K562 (cell line): ENCODE data around the gene RBMX. TPM values are rescaled to one million over a fixed set of nuclear protein-coding genes. Genes with fewer than 3 reads are reported as not detected.

ENCODE experiments used
- ARID2 ChIP-seq: fragments of 450-650 bp; IDR thresholded peaks from 2 replicates; pipeline ENCODE4 v1.6.1; 2017; ENCODE audit warnings: antibody characterized with exemption, mild to moderate bottlenecking
- CBX2 ChIP-seq: fragments of 200-600 bp; sonication (generic); IDR thresholded peaks from one replicate; pipeline ENCODE4 v1.6.1; 2012; ENCODE audit warnings: mild to moderate bottlenecking, low read length, inconsistent platforms; ENCODE audit not compliant: insufficient read depth, poor library complexity, severe bottlenecking
- FIP1L1 ChIP-seq: fragments of 200-400 bp; formaldehyde crosslinking; IDR thresholded peaks from 2 replicates; pipeline ENCODE4 v1.6.1; 2018; ENCODE audit warnings: mild to moderate bottlenecking, low read depth, low read length; ENCODE audit not compliant: poor library complexity, severe bottlenecking
- GATA2 ChIP-seq: sonication (generic); formaldehyde crosslinking; IDR thresholded peaks from 2 replicates; pipeline ENCODE4 v1.4.0; 2020; ENCODE audit warnings: mild to moderate bottlenecking, missing genetic modification reagents
- HDAC3 ChIP-seq: fragments of 450-650 bp; IDR thresholded peaks from 2 replicates; pipeline ENCODE4 v1.6.1; 2018; ENCODE audit warnings: borderline replicate concordance, mild to moderate bottlenecking, moderate library complexity; ENCODE audit not compliant: partially characterized antibody
- LARP7 ChIP-seq: fragments of 450-650 bp; IDR thresholded peaks from 2 replicates; pipeline ENCODE4 v1.6.1; 2016
- MIER1 ChIP-seq: fragments of 450-650 bp; IDR thresholded peaks from 2 replicates; pipeline ENCODE4 v1.6.1; 2016; ENCODE audit warnings: antibody characterized with exemption, mild to moderate bottlenecking, low read depth
- MTA3 ChIP-seq: fragments of 450-650 bp; formaldehyde crosslinking; IDR thresholded peaks from 2 replicates; pipeline ENCODE4 v1.6.1; 2017; ENCODE audit warnings: mild to moderate bottlenecking, borderline replicate concordance
- MYNN ChIP-seq, 2 experiments: sonication (generic); formaldehyde crosslinking in 1 of 2; IDR thresholded peaks; 2 replicates each; pipeline versions ENCODE4 v1.5.0 to v1.6.1; 2016 to 2020; ENCODE audit warnings: antibody characterized with exemption in 1 of 2, missing genetic modification reagents in 1 of 2
- NFE2 ChIP-seq: IDR thresholded peaks from 2 replicates; pipeline ENCODE4 v1.6.1; 2014; ENCODE audit warnings: antibody characterized with exemption, low read depth
- PCBP2 ChIP-seq: fragments of 200-400 bp; formaldehyde crosslinking; IDR thresholded peaks from 2 replicates; pipeline ENCODE4 v1.6.1; 2018; ENCODE audit warnings: low read length, low read depth, mild to moderate bottlenecking, moderate library complexity; ENCODE audit not compliant: poor library complexity, severe bottlenecking
- POLR3G ChIP-seq: IDR thresholded peaks from 2 replicates; pipeline ENCODE4 v1.6.1; 2011; ENCODE audit not compliant: insufficient read length, insufficient replicate concordance; ENCODE audit errors: extremely low read depth
- RAD21 ChIP-seq, 2 experiments: fragments of 250-450 bp in 1 of 2; fragments of 450-650 bp in 1 of 2; sonication (Bioruptor Pico) in 1 of 2; formaldehyde crosslinking in 1 of 2; IDR thresholded peaks in 1 of 2; conservative IDR thresholded peaks in 1 of 2; 2 replicates each; pipeline versions ENCODE4 v1.4.0 to v1.8.0; 2020 to 2022; ENCODE audit warnings: mild to moderate bottlenecking in 2 of 2, moderate library complexity in 1 of 2
- RFX1 ChIP-seq: fragments of 450-650 bp; IDR thresholded peaks from 2 replicates; pipeline ENCODE4 v1.6.1; 2016; ENCODE audit warnings: mild to moderate bottlenecking, moderate library complexity
- STAG1 ChIP-seq: sonication (generic); formaldehyde crosslinking; IDR thresholded peaks from 2 replicates; pipeline ENCODE4 v1.5.0; 2020; ENCODE audit warnings: missing genetic modification reagents, borderline replicate concordance
- TAF9B ChIP-seq: fragments of 450-650 bp; IDR thresholded peaks from 2 replicates; pipeline ENCODE4 v1.6.1; 2018; ENCODE audit warnings: mild to moderate bottlenecking; ENCODE audit not compliant: partially characterized antibody
- TRIM24 ChIP-seq, 2 experiments: fragments of 450-650 bp; IDR thresholded peaks; 2 replicates each; pipeline ENCODE4 v1.6.1; 2016
- U2AF2 ChIP-seq: fragments of 200-400 bp; formaldehyde crosslinking; optimal IDR thresholded peaks from 2 replicates; pipeline ENCODE3; 2017; ENCODE audit warnings: low read depth, mild to moderate bottlenecking, low read length
- WHSC1 ChIP-seq: IDR thresholded peaks from one replicate; pipeline ENCODE4 v1.6.1; 2012; ENCODE audit warnings: low read length, control low read depth, inconsistent platforms
- ZNF77 ChIP-seq: fragments of 250-450 bp; sonication (Bioruptor Pico); IDR thresholded peaks from 2 replicates; pipeline ENCODE4 v1.5.0; 2020
- ZNF830 ChIP-seq: fragments of 250-450 bp; sonication (Bioruptor Pico); IDR thresholded peaks from 2 replicates; pipeline ENCODE4 v1.5.0; 2021; ENCODE audit warnings: mild to moderate bottlenecking
- polyA plus RNA-seq, 8 experiments: library from polyadenylated mRNA; depleted of rRNA in 4 of 8; stranded (reverse) in 5 of 8; unstranded in 3 of 8; fragments of >200 nt; fragmentation: Nextera tagmentation in 2 of 8; fragmentation: Illumina TruSeq in 1 of 8; extraction: Ambion mirVana in 2 of 8; extraction: Trizol in 1 of 8; gene quantifications; 2 replicates each; pipeline versions ENCODE4 v1.2.1 to v1.2.3, GENCODE V29; 2011 to 2014; ENCODE audit warnings: inconsistent platforms in 1 of 8, missing spikeins in 1 of 8
- total RNA-seq, 7 experiments: library from RNA; depleted of rRNA in 6 of 7; stranded (reverse); fragments of >200 nt in 6 of 7; fragmentation: Illumina TruSeq in 2 of 7; extraction: Trizol in 2 of 7; gene quantifications; 2 replicates each; pipeline versions ENCODE4 v1.2.1 to v1.2.3, GENCODE V29; 2011 to 2021; ENCODE audit warnings: low replicate concordance in 1 of 7
- TF ChIP-seq, protein P1 (sequence below): sonication (generic); formaldehyde crosslinking; IDR thresholded peaks from 2 replicates; pipeline ENCODE4 v1.8.0; 2023; ENCODE audit warnings: mild to moderate bottlenecking, missing genetic modification reagents
- TF ChIP-seq, protein P2 (sequence below), 3 experiments: IDR thresholded peaks in 2 of 3; conservative IDR thresholded peaks in 1 of 3; 2 replicates each; pipeline ENCODE4 v1.5.1; 2011 to 2012; ENCODE audit warnings: low read length in 3 of 3, mild to moderate bottlenecking in 3 of 3, control low read depth in 2 of 3, improper control_type of control experiment in 1 of 3, inconsistent platforms in 1 of 3, low read depth in 1 of 3, mixed read lengths in 1 of 3, moderate library complexity in 1 of 3; ENCODE audit not compliant: insufficient read depth in 2 of 3
- TF ChIP-seq, protein P3 (sequence below): fragments of 450-650 bp; IDR thresholded peaks from 2 replicates; pipeline ENCODE4 v1.6.1; 2017; ENCODE audit warnings: mild to moderate bottlenecking, moderate library complexity

RBMX gene
- total and polyA plus RNA-seq, 9 of the 15 experiments (the other 6 are each of a cell fraction or from before 2014, with no cell fraction given) = 405 to 671 (median 540) TPM

DNA sequence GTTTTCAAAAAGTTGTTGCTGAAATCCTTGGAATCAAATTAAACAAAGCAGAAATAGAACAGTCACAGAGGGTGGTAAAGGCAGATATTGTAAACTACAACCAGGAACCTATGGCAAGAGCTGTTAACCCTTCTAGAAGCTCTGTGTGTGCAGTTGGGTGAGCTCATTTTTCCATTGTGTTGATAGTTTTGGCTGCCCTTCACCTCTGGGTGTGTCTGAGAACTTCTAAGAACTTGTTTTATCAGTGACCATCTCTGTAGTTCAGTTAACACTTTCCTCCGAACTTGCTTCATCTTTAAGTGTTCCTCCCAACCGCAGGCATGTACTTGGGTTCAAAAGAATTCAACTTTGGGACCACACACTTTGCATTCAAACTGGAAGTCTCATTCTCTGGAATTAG is 32.7 kb downstream of the RBMX start (continued):
- TF ChIP-seq POLR3G (no peak), U2AF2 (no peak), TRIM24 (IDR thresholded peaks at IDR 0.05) (peak in 1 of 2 experiments; percentile 60; a peak in 2 of 4 replicates), STAG1 (no peak), FIP1L1 (no peak), RFX1 (no peak), NFE2 (no peak), GATA2 (peak; percentile 79), LARP7 (no peak), MYNN (IDR thresholded peaks at IDR 0.05) (no peak), MYNN (CRISPR knock-in tag; IDR thresholded peaks at IDR 0.05) (no peak), WHSC1 (no peak), MIER1 (no peak), HDAC3 (peak; percentile 40), RAD21 (CRISPR knock-in tag; conservative IDR thresholded peaks at IDR 0.05 in 1 of 2, IDR thresholded peaks at IDR 0.05 in 1 of 2) (peak in 1 of 2 experiments; percentile 30; a peak in 3 of 4 replicates), ZNF77 (CRISPR knock-in tag) (no peak), TAF9B (no peak), MTA3 (no peak), ZNF830 (no peak), PCBP2 (no peak), ARID2 (no peak), CBX2 (no peak)
- TF ChIP-seq, protein P1, sequence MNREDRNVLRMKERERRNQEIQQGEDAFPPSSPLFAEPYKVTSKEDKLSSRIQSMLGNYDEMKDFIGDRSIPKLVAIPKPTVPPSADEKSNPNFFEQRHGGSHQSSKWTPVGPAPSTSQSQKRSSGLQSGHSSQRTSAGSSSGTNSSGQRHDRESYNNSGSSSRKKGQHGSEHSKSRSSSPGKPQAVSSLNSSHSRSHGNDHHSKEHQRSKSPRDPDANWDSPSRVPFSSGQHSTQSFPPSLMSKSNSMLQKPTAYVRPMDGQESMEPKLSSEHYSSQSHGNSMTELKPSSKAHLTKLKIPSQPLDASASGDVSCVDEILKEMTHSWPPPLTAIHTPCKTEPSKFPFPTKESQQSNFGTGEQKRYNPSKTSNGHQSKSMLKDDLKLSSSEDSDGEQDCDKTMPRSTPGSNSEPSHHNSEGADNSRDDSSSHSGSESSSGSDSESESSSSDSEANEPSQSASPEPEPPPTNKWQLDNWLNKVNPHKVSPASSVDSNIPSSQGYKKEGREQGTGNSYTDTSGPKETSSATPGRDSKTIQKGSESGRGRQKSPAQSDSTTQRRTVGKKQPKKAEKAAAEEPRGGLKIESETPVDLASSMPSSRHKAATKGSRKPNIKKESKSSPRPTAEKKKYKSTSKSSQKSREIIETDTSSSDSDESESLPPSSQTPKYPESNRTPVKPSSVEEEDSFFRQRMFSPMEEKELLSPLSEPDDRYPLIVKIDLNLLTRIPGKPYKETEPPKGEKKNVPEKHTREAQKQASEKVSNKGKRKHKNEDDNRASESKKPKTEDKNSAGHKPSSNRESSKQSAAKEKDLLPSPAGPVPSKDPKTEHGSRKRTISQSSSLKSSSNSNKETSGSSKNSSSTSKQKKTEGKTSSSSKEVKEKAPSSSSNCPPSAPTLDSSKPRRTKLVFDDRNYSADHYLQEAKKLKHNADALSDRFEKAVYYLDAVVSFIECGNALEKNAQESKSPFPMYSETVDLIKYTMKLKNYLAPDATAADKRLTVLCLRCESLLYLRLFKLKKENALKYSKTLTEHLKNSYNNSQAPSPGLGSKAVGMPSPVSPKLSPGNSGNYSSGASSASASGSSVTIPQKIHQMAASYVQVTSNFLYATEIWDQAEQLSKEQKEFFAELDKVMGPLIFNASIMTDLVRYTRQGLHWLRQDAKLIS (CRISPR knock-in tag) = no peak
- TF ChIP-seq, protein P2, sequence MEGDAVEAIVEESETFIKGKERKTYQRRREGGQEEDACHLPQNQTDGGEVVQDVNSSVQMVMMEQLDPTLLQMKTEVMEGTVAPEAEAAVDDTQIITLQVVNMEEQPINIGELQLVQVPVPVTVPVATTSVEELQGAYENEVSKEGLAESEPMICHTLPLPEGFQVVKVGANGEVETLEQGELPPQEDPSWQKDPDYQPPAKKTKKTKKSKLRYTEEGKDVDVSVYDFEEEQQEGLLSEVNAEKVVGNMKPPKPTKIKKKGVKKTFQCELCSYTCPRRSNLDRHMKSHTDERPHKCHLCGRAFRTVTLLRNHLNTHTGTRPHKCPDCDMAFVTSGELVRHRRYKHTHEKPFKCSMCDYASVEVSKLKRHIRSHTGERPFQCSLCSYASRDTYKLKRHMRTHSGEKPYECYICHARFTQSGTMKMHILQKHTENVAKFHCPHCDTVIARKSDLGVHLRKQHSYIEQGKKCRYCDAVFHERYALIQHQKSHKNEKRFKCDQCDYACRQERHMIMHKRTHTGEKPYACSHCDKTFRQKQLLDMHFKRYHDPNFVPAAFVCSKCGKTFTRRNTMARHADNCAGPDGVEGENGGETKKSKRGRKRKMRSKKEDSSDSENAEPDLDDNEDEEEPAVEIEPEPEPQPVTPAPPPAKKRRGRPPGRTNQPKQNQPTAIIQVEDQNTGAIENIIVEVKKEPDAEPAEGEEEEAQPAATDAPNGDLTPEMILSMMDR (IDR thresholded peaks at IDR 0.05 in 2 of 3, conservative IDR thresholded peaks at IDR 0.05 in 1 of 3; ENCODE audit: insufficient read depth in 2 of 3, low read depth in 1 of 3, low read length in 3 of 3) = no peak
- TF ChIP-seq, protein P3, sequence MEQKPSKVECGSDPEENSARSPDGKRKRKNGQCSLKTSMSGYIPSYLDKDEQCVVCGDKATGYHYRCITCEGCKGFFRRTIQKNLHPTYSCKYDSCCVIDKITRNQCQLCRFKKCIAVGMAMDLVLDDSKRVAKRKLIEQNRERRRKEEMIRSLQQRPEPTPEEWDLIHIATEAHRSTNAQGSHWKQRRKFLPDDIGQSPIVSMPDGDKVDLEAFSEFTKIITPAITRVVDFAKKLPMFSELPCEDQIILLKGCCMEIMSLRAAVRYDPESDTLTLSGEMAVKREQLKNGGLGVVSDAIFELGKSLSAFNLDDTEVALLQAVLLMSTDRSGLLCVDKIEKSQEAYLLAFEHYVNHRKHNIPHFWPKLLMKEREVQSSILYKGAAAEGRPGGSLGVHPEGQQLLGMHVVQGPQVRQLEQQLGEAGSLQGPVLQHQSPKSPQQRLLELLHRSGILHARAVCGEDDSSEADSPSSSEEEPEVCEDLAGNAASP = no peak
